Activated naive CD4-positive, alpha-beta T cell treated with anti-CD3 and anti-CD28 coated beads, Interleukin-2, amount 50 U/mL, for 16 hours (primary cell): Measurements from ENCODE around the gene NALCN.

Experiments used
- DNase-seq: peaks from one replicate; pipeline ENCODE4 v3.0.0-alpha.2; 2020

NALCN gene

DNA sequence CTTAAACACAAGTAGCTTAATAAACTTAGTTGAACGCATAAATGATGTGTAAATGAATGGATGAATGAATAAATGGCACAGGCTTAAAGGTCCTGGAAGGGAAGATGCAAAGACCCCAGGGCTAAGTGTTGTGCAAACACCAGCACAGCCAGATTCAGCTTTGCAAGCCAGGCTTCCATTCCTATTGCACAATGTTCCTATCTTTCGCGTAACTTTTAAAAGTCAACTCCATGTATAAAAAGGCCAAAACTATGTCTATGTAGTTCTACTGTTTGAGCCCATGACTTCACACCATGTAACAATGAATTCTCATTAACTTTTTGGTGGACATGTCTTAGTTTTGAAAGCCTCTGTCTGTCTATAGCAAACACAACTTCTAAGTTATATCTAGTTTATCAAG is 226.0 kb downstream of the NALCN start:
- DNase-seq: no peak

DNA sequence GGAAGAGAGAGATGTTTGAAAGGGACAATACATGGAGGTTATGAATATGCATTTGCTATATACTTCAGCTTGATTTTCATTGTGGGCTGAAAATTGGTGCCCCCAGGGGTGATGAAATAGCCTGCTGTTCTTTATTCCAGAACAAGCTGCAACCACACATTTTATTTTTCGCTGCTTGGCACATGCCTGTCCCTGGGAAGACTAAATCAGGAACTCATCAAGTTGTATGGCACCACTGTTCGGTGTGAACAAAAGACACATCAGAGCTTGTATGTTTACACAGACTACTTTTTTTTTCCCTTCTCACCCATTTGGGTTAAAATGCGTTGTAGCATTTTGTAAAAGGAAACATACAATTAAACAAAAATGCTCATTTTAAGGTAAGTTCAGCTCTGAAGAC is 230.7 kb downstream of the NALCN start:
- DNase-seq: no peak

- no peak for DNase-seq
Measured at GRCh38 chr13:101181076-101181685, 235.1 kb downstream of the NALCN start.

DNA sequence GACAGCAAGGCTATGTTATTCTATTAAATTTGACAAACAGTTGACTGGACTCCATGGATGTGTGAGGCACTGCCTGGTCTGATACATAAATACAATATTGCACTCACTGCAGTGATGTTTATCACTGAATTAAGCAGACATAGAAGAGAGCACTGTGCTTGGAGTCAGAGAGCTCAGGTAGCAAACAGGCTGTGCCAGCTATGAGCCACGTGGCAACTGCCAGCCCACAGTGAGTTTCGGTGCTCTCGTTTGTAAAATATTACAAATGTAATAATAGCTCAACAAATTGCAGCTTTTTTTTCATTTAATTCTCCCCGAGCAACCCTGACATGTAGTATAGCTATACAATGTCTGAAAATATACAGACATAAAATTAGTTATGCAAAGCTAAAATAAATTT is 237.3 kb downstream of the NALCN start:
- no peak for DNase-seq

- no peak for DNase-seq
Measured at GRCh38 chr13:101178406-101178805, 237.9 kb downstream of the NALCN start.

DNA sequence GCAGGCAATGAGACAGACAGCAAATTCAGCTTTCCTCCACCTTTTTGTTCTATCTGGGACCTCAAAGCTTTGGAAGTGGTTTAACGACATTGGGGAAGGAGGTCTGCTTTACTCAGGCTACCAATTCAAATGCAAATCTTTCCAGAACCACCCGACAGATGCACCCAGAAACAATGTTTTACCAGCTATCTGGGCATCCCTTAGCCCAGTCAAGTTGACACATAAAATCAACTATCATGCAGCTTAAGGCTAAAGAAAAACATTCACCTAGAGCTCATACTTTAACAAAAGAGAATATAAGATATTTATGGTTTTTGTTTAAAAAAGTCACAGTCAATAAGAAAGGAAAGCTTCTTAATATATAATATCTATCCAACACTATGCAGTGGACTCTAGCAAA is 246.0 kb downstream of the NALCN start:
- no peak for DNase-seq

- no peak for DNase-seq
Measured at GRCh38 chr13:101157261-101157660, 259.0 kb downstream of the NALCN start.

- DNase-seq: no peak
Measured at GRCh38 chr13:101155920-101156319, 260.4 kb downstream of the NALCN start.

GRCh38 chr13:101152184-101152583 is 264.1 kb downstream of the NALCN start:
- no peak for DNase-seq

- no peak for DNase-seq
Measured at GRCh38 chr13:101150998-101151397, 265.3 kb downstream of the NALCN start.

DNA sequence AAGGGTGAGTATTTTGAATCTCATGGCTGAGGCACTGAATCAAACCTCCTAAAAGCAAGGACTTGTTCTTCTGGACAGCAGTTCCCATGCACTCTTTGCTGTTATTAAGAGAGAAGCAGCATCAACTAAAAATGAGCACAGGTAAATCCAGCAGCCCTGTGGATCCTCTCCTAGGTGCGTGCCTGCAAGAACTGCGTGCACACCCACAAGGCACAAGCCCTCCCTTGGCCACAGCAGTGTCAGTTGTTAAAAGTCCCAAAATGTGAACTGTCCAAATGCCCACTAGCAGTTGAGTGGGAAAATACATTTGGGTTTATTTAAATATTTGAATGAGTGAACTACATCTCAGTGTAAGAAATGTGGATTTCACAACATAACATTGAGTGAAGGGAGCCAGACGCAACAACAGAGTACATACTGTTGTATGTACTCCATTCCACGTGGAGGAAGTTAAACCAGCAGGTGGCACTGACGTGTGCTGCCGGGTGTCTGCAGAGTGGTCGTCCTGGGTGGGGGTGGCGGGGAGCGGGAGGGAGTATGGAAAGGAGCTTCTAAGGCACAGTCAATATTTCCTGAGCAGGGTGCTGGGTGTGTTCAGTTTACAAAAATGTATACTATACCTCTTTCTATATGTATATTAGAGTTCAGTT is 266.4 kb downstream of the NALCN start:
- DNase-seq: no peak

- no peak for DNase-seq
Measured at GRCh38 chr13:101146101-101146898, 270.0 kb downstream of the NALCN start.

DNA sequence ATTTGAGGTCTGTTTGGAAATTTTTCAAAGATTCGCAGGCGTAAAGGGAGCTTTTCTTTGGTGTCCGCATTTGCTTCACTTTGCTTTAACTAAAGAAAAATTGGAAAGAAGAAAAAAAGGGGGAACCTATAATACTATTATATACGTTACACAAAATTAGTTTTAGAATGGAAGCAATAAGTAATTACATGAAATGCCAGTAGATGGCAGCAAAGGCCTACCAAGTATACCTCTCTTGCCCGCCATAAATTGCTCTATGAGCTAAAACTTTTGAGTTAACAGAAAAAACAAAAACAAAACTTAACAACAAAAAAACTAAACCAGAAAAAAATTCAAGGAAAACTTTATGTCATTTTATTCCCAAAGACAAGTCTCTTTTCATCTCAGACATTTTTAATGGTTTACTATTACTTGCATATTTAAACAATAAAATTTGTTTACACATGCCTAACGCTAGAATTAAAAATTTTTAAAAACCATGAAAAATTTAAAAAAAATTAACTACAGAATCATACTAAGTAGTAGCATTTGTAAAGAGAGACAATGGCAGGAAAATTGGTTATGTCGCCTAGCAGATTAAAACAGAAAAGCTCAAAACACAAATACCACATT is 271.4 kb downstream of the NALCN start:
- DNase-seq: no peak

DNA sequence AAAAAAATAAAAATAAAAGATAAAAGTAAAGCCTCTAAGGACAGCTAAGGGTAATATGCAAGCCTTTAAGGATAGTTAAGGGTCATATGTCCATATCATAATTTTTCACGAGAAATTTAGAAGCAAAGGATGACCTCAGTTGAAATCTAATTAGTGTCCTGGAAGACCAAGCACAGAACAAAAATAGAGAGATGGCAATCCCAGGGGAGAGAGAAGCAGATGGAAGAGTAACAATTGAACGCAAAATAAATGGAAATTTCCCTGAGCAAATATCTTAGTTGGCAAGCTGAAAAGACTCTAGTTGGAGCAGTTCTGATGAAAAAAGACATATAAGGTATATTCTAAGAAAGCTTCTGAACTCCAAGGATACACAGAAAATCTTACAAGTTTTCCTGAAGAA is 275.4 kb downstream of the NALCN start:
- DNase-seq: no peak

GRCh38 chr13:101140087-101140770 is 276.1 kb downstream of the NALCN start:
- no peak for DNase-seq

- no peak for DNase-seq
Measured at GRCh38 chr13:101139081-101139480, 277.2 kb downstream of the NALCN start.

DNA sequence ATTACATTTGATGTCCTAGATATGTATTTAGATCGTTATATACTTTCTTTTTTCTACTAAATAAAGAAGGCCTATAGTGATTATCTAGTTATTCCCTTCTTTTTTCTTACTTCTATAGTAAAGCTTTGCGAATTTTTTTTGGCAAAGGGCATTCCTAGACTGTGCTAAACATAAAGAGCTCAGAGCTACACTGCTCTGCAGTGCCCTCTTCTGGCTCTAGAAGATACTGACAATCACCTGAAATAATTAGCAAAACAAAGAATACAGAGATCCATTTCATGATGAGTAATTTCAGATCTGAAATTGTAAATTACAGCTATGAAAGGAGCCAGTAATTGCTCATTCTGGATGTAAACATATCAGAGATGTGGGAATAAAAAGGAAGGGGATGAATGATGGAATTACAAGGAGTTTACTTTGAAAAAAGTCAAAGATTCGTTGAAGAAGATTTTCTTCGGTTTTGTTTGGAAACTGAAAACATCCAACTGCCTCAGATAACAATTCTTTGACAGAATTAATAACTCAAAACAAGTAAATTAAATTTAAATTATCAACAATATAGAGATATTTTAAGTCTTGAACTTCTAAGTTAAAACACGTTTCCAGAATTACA is 288.5 kb downstream of the NALCN start:
- DNase-seq: peak; percentile 13

- DNase-seq: no peak
Measured at GRCh38 chr13:101123028-101123427, 293.3 kb downstream of the NALCN start.

DNA sequence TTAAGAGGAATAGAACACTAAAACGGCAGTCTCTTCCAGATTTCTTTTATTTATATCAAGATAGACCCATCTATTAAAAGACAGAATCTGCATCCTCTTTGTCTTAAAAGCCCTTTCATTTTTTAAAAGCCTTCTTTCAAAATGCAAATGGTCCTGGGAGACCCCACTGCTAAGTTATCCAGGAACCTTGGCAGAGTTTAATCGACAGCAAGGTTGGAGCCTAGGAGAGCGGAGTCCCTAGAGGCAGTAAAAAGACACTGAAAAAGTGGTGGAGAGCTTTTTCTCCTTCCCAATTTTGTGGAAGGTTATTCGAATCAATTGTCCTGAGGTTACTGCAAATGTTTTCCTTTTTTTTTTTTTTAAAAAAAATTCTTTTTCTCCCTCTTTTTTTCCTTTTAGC is 294.7 kb downstream of the NALCN start:
- DNase-seq: no peak

- DNase-seq: no peak
Measured at GRCh38 chr13:101120007-101120406, 296.3 kb downstream of the NALCN start.

GRCh38 chr13:101116826-101117225 is 299.5 kb downstream of the NALCN start:
- DNase-seq: no peak

- no peak for DNase-seq
Measured at GRCh38 chr13:101116341-101116740, 300.0 kb downstream of the NALCN start.

DNA sequence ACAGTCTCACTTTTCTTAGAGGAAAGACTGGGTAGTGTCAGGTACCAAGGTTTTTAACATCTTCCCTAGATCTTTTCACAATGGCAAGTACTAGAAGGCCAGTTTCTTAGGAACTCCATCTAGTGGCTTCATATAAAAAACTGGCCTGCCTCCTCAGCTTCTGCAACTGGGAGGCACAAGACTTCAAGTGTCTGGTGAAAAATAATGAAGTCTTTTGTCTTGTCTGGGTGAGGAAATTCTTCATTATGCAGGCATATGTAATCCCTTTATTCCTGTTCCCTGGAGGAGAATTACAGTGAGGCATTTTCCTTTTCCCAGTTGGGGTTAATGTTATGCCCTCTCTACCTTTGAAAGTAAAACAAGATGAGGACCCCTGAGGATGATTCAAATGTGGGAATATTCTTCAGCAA is 300.5 kb downstream of the NALCN start:
- DNase-seq: no peak
